WTC11 (cell line): ENCODE results near the gene HES4.

ENCODE experiments used
- ATF3 ChIP-seq: sonication (generic); formaldehyde crosslinking; conservative IDR thresholded peaks from 2 replicates; pipeline ENCODE4 v1.8.1; 2022; ENCODE audit warnings: mild to moderate bottlenecking, missing genetic modification reagents
- CTCF ChIP-seq: fragments of 200-600 bp; IDR thresholded peaks from 2 replicates; pipeline ENCODE4 v1.8.0; 2022; ENCODE audit warnings: antibody characterized with exemption
- HMGXB4 ChIP-seq: sonication (generic); formaldehyde crosslinking; IDR thresholded peaks from 2 replicates; pipeline ENCODE4 v1.8.1; 2023; ENCODE audit warnings: mild to moderate bottlenecking, moderate library complexity, missing genetic modification reagents
- MAX ChIP-seq: sonication (generic); formaldehyde crosslinking; IDR thresholded peaks from 2 replicates; pipeline ENCODE4 v1.8.0; 2022; ENCODE audit warnings: mild to moderate bottlenecking, missing genetic modification reagents

- TF ChIP-seq CTCF (no peak), ATF3 (no peak), HMGXB4 (no peak), MAX (CRISPR knock-in tag) (no peak)
These were observed 24.4 kb upstream of the HES4 start for GRCh38 chr1:1024149-1024770.
